ENCODE data around the gene TTBK2. TPM values are rescaled to one million over a fixed set of nuclear protein-coding genes. Genes with fewer than 3 reads are reported as not detected.

TTBK2 gene
- polyA plus RNA-seq, 1 experiment, result 3.3 TPM

DNA sequence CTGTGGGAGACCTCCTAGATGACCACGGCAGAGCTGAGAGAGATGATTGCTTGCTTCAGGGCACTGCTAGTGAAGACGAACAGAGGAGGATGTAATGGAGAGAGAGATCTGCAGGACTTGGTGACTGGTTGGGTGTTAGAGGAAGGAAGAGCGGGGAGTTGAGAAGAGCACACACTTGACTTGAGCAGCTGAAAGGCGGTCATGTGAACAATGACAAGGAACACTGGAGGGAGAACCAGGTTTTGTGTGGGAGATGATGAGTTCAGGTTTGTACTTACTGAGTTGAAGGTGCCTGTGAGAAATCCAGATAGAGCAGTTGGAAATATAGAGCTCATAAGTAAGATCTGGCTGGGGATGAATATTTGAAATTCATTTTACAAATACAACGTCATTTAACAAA lies 224.0 kb downstream of the TTBK2 start:
- Histone ChIP-seq H3K4me3 (ENCODE audit: low read depth, low read length) (no peak overlapping the region), H3K36me3 (ENCODE audit: control insufficient read depth, insufficient read depth, low read length) (peaks cover 2% of the 10 kb centered on the region), H3K27me3 (ENCODE audit: control insufficient read depth, insufficient read depth, low read length) (no peaks in the 10 kb centered on the region)
- no peak for DNase-seq (ENCODE audit: low read depth)
- ChIA-PET CTCF (interaction anchor here (0.7 kb wide), 1 partner anchor 23 kb away, joined by 3 read pairs; no protein-coding TSS in a partner anchor), POLR2A (no interaction called here)
- TF ChIP-seq, protein P1, sequence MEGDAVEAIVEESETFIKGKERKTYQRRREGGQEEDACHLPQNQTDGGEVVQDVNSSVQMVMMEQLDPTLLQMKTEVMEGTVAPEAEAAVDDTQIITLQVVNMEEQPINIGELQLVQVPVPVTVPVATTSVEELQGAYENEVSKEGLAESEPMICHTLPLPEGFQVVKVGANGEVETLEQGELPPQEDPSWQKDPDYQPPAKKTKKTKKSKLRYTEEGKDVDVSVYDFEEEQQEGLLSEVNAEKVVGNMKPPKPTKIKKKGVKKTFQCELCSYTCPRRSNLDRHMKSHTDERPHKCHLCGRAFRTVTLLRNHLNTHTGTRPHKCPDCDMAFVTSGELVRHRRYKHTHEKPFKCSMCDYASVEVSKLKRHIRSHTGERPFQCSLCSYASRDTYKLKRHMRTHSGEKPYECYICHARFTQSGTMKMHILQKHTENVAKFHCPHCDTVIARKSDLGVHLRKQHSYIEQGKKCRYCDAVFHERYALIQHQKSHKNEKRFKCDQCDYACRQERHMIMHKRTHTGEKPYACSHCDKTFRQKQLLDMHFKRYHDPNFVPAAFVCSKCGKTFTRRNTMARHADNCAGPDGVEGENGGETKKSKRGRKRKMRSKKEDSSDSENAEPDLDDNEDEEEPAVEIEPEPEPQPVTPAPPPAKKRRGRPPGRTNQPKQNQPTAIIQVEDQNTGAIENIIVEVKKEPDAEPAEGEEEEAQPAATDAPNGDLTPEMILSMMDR (IDR thresholded peaks at IDR 0.05; ENCODE audit: insufficient read depth, low read depth, low read length), result no peak

DNA sequence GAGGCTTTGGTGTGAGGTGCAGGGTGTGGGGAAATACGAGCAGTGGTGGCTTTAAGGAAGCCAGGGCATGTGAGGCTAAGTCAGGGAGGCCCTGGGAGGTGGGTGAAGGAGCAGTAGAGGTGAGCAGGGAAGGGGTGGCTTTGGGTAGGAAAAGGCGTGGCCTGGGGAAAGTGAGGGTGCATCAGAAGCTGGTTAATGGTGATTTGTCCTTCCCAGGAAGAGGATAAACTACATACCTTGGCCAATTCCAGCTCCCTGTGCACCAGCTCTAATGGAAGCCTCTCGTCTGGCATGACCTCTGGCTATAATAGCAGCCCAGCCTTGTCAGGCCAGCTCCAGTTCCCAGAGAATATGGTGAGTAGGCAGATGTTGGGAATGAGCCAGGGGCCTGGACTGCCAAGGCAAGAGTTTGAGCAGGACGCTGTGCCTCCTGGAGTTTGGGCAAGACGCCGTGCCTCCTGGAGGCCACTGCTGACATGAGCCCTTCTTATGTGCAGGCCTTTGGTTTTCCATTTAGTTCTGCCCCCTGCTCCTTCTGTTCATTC lies 225.0 kb downstream of the TTBK2 start:
- H3K4me3 ChIP-seq (ENCODE audit: low read depth, low read length), result no peak overlapping the region
- TF ChIP-seq, protein P1 (IDR thresholded peaks at IDR 0.05; ENCODE audit: insufficient read depth, low read depth, low read length), result no peak
- H3K36me3 ChIP-seq (ENCODE audit: control insufficient read depth, insufficient read depth, low read length), result peaks cover 2% of the 10 kb centered on the region
- DNase-seq (ENCODE audit: low read depth), result no peak
- no peaks in the 10 kb centered on the region for H3K27me3 ChIP-seq (ENCODE audit: control insufficient read depth, insufficient read depth, low read length)
- ChIA-PET CTCF (interaction anchor here (0.8 to 3.2 kb wide), 4 partner anchors 9 to 233 kb away, joined by 3 to 17 read pairs (median 4); no protein-coding TSS in a partner anchor), POLR2A (no interaction called here)

DNA sequence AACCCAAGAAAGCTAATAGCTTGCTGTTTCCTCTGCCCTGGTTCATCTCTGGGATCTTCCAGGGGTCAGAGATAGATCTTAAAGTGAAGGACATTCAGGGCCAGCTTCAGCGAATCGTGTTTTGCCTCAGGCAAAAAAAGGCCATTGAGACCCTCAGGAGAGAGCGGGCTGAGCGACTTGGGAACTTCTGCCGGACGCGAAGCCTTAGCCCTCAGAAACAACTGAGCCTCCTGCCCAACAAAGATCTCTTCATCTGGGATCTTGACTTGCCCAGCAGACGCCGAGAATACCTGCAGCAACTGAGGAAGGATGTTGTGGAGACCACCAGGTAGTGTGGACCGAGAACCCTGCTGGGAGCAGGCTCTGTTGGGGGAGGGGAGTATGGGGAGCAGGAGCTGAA lies 226.2 kb downstream of the TTBK2 start:
- ChIA-PET CTCF (interaction anchor here (0.6 to 3.2 kb wide), 6 partner anchors 10 to 1742 kb away, joined by 3 to 17 read pairs (median 4); no protein-coding TSS in a partner anchor), POLR2A (no interaction called here)

DNA sequence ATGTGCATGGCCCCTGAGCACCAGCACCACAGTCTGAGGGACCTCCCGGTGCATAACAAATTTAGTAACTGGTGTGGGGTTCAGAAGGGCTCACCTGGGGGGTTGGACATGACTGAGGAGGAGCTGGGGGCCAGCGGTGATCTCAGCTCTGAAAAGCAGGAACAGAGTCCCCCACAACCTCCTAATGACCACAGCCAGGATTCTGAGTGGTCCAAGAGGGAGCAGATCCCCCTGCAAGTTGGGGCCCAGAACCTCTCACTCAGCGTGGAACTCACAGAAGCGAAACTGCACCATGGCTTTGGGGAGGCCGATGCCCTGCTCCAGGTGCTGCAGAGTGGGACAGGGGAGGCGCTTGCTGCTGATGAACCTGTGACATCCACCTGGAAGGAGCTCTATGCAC lies 226.6 kb downstream of the TTBK2 start:
- Histone ChIP-seq H3K4me3 (ENCODE audit: low read depth, low read length) (no peak overlapping the region), H3K36me3 (ENCODE audit: control insufficient read depth, insufficient read depth, low read length) (peaks cover 2% of the 10 kb centered on the region), H3K27me3 (ENCODE audit: control insufficient read depth, insufficient read depth, low read length) (no peaks in the 10 kb centered on the region)
- POLR2A ChIA-PET, result no interaction called here
- DNase-seq (ENCODE audit: low read depth), result no peak
- TF ChIP-seq, protein P1 (IDR thresholded peaks at IDR 0.05; ENCODE audit: insufficient read depth, low read depth, low read length), result no peak
- CTCF ChIA-PET, result interaction anchor here (0.6 to 3.2 kb wide), 3 partner anchors 11 to 1742 kb away, joined by 3 to 17 read pairs (median 4); no protein-coding TSS in a partner anchor

More for the DNA sequence above, 226.2 kb downstream of the TTBK2 start:
- no peak overlapping the region for H3K4me3 ChIP-seq (ENCODE audit: low read depth, low read length)
- peaks cover 2% of the 10 kb centered on the region for H3K36me3 ChIP-seq (ENCODE audit: control insufficient read depth, insufficient read depth, low read length)
- DNase-seq (ENCODE audit: low read depth), result no peak
- H3K27me3 ChIP-seq (ENCODE audit: control insufficient read depth, insufficient read depth, low read length), result no peaks in the 10 kb centered on the region
- TF ChIP-seq, protein P1 (IDR thresholded peaks at IDR 0.05; ENCODE audit: insufficient read depth, low read depth, low read length), result no peak

DNA sequence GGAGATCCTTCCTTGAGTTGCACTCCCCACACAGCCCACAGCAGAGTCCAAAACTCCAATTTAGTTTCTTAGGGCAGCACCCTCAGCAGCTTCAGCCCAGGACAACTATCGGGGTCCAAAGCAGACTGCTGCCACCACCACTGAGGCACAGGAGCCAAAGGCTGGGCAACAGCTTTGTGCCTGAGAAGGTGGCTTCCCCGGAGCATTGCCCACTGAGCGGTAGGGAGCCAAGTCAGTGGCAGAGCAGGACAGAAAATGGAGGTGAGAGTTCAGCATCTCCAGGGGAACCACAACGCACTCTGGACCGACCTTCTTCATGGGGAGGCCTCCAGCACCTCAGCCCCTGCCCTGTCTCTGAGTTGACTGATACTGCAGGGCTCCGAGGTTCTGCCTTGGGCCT lies 227.1 kb downstream of the TTBK2 start:
- H3K36me3 ChIP-seq (ENCODE audit: control insufficient read depth, insufficient read depth, low read length), result peaks cover 2% of the 10 kb centered on the region
- H3K27me3 ChIP-seq (ENCODE audit: control insufficient read depth, insufficient read depth, low read length), result no peaks in the 10 kb centered on the region
- TF ChIP-seq, protein P1 (IDR thresholded peaks at IDR 0.05; ENCODE audit: insufficient read depth, low read depth, low read length), result no peak
- no peak overlapping the region for H3K4me3 ChIP-seq (ENCODE audit: low read depth, low read length)
- DNase-seq (ENCODE audit: low read depth), result no peak
- ChIA-PET CTCF (interaction anchor here (0.7 to 3.2 kb wide), 3 partner anchors 10 to 233 kb away, joined by 3 to 17 read pairs (median 4); no protein-coding TSS in a partner anchor), POLR2A (no interaction called here)
